ENCODE measurements around the gene KLK12. TPM values are rescaled to one million over a fixed set of nuclear protein-coding genes. Genes with fewer than 3 reads are reported as not detected.

The KLK12 gene
- total RNA-seq, 1 donor from 2014 or later = not detected

DNA sequence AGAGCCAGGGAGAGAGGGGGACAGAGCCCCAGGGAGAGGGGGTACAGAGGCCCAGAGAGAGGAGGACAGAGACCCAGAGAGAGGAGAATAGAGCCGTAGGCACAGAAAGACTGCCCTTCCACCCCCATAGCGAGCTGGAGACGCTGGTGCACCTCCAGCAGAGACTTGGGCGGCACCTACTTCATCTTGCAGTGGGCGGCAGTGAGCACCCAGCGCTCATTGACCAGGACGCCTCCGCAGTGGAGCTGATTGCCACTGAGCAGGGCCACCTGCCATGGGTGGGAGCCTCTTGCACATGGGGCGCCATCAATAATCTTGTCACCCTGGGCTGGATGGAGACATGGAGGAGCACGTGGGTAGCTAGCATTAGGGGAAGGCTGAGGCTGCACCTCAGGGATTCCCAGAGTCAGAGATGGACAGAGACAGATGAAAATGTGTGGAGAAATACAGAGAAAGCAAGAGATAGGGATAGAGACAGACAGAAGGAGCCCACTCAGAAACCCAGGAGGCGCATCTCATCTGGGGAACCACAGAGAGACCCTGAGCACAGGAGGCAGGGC lies 53.1 kb downstream of the KLK12 start:
- TF ChIP-seq, protein P1, sequence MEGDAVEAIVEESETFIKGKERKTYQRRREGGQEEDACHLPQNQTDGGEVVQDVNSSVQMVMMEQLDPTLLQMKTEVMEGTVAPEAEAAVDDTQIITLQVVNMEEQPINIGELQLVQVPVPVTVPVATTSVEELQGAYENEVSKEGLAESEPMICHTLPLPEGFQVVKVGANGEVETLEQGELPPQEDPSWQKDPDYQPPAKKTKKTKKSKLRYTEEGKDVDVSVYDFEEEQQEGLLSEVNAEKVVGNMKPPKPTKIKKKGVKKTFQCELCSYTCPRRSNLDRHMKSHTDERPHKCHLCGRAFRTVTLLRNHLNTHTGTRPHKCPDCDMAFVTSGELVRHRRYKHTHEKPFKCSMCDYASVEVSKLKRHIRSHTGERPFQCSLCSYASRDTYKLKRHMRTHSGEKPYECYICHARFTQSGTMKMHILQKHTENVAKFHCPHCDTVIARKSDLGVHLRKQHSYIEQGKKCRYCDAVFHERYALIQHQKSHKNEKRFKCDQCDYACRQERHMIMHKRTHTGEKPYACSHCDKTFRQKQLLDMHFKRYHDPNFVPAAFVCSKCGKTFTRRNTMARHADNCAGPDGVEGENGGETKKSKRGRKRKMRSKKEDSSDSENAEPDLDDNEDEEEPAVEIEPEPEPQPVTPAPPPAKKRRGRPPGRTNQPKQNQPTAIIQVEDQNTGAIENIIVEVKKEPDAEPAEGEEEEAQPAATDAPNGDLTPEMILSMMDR (conservative IDR thresholded peaks at IDR 0.05) = no peak
- H3K36me3 Mint-ChIP-seq (ENCODE audit: low read depth) = no peaks in the 10 kb centered on the region
- H3K4me3 Mint-ChIP-seq = no peak overlapping the region
- H3K27me3 Mint-ChIP-seq (ENCODE audit: low read depth) = peaks cover 44% of the 10 kb centered on the region
- H3K4me1 Mint-ChIP-seq = peaks cover 13% of the 10 kb centered on the region
- H3K27ac Mint-ChIP-seq (ENCODE audit: unreplicated experiment) = no peak overlapping the region
- peaks cover 6% of the 10 kb centered on the region for H3K9me3 Mint-ChIP-seq
- no peak for DNase-seq (ENCODE audit: low read depth, low spot score)

DNA sequence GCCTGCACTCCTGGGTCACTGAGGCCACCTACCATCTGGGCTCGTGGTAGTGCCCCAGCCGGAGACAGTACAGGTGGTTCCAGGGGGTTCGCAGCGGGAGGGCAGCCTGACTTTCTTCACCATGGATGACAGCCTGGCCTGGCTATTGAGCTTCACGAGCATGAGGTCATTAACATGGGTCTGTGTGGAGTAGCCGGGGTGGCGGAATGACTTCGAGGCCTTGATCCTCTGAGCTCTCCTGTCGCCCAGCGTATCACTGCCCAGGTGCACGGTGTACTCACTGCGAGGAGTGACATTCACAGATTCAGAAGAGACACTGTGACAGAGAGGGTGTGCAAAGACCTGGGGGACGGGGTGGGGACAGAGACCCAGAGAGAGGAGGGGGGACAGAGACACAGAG lies 54.6 kb downstream of the KLK12 start:
- Mint-ChIP-seq H3K36me3 (ENCODE audit: low read depth) (no peaks in the 10 kb centered on the region), H3K27me3 (ENCODE audit: low read depth) (peaks cover 39% of the 10 kb centered on the region), H3K4me1 (peaks cover 13% of the 10 kb centered on the region), H3K27ac (ENCODE audit: unreplicated experiment) (no peak overlapping the region), H3K4me3 (no peak overlapping the region), H3K9me3 (peaks cover 6% of the 10 kb centered on the region)
- TF ChIP-seq, protein P1 (conservative IDR thresholded peaks at IDR 0.05) = no peak
- DNase-seq (ENCODE audit: low read depth, low spot score) = no peak

DNA sequence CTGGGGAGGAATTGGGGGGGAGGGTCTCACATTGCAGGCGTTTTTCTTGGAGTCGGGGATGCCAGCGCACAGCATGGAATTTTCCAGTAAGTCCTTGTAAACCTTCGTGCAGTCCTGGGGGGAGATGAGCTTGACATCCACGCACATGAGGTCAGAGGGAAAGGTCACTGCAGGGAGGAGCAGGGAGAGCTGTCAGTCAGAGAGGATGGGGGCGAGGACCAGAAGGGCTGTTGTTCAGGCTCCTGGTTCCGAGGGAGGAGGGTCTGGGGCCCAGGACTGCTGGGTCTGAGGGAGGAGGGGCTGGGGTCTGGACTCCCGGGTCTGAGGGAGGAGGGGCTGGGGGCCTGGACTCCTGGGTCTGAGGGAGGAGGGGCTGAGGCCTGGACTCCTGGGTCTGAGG lies 55.0 kb downstream of the KLK12 start:
- Mint-ChIP-seq H3K9me3 (peaks cover 3% of the 10 kb centered on the region), H3K27ac (ENCODE audit: unreplicated experiment) (peak overlapping the region; percentile 12), H3K27me3 (ENCODE audit: low read depth) (peaks cover 34% of the 10 kb centered on the region), H3K4me1 (peaks cover 13% of the 10 kb centered on the region), H3K36me3 (ENCODE audit: low read depth) (no peaks in the 10 kb centered on the region), H3K4me3 (no peak overlapping the region)
- DNase-seq (ENCODE audit: low read depth, low spot score) = no peak
- TF ChIP-seq, protein P1 (conservative IDR thresholded peaks at IDR 0.05) = no peak

Other genes with a start within 250 kb of the KLK12 start
- not detected in 2 replicates for gene ACP4, start 244.6 kb downstream of the KLK12 start, total RNA-seq
- 0.44 TPM in 1 of 2 replicates, not detected in the other for gene KLK1, start 211.2 kb downstream of the KLK12 start, total RNA-seq
- gene KLK15, start 201.4 kb downstream of the KLK12 start, total RNA-seq = not detected in 2 replicates
- not detected in 2 replicates for gene KLK3, start 180.1 kb downstream of the KLK12 start, total RNA-seq
- gene KLK2, start 161.6 kb downstream of the KLK12 start, total RNA-seq = not detected in 2 replicates
- gene KLK4, start 123.6 kb downstream of the KLK12 start, total RNA-seq = not detected in 2 replicates
- not detected in 2 replicates for gene KLK5, start 82.0 kb downstream of the KLK12 start, total RNA-seq
- 1.7 and 2.5 TPM in 2 replicates for gene KLK6, start 65.4 kb downstream of the KLK12 start, total RNA-seq
- not detected in 2 replicates for gene KLK7, start 51.1 kb downstream of the KLK12 start, total RNA-seq
- not detected in 2 replicates for gene KLK8, start 33.4 kb downstream of the KLK12 start, total RNA-seq
- gene KLK10, start 15.3 kb downstream of the KLK12 start, total RNA-seq = not detected in 2 replicates
- not detected in 2 replicates for gene KLK11, start 8.4 kb downstream of the KLK12 start, total RNA-seq
- not detected in 2 replicates for gene KLK13, start 30.1 kb upstream of the KLK12 start, total RNA-seq
- 0.26 and 0.75 TPM in 2 replicates for gene KLK14, start 47.9 kb upstream of the KLK12 start, total RNA-seq
- gene CTU1, start 73.4 kb upstream of the KLK12 start, total RNA-seq = 8.3 and 8.4 TPM in 2 replicates
- gene SIGLEC9, start 89.9 kb upstream of the KLK12 start, total RNA-seq = not detected in 2 replicates
- not detected in 2 replicates for gene SIGLEC7, start 107.3 kb upstream of the KLK12 start, total RNA-seq
- not detected in 2 replicates for gene CD33, start 190.1 kb upstream of the KLK12 start, total RNA-seq
- gene SIGLECL1, start 216.1 kb upstream of the KLK12 start, total RNA-seq = not detected in 2 replicates